Measurements from ENCODE around the gene NEK6.

GRCh38 chr9:124274738-124275137 lies 17.0 kb downstream of the NEK6 start:
- TF ChIP-seq CTCF (IDR thresholded peaks at IDR 0.05) (no peak), ZFX (IDR thresholded peaks at IDR 0.05; ENCODE audit: borderline replicate concordance) (no peak)

Data from 22Rv1 (cell line).